OCI-LY1 (cell line): ENCODE results near the gene PDE3A.

Experiments
- EZH2 ChIP-seq: fragments of 200-600 bp; sonication (generic), shearing (Covaris generic); IDR thresholded peaks from 2 replicates; pipeline ENCODE4 v1.8.0; 2017; ENCODE audit warnings: borderline replicate concordance, mixed run types, mild to moderate bottlenecking, antibody characterized with exemption, low read length, moderate library complexity, mixed read lengths
- TF ChIP-seq, protein P1 (sequence below): fragments of 200-600 bp; sonication (generic), shearing (Covaris generic); IDR thresholded peaks from 2 replicates; pipeline ENCODE4 v1.5.1; 2017; ENCODE audit warnings: mild to moderate bottlenecking, antibody characterized with exemption, low read length, moderate library complexity, mixed read lengths

DNA sequence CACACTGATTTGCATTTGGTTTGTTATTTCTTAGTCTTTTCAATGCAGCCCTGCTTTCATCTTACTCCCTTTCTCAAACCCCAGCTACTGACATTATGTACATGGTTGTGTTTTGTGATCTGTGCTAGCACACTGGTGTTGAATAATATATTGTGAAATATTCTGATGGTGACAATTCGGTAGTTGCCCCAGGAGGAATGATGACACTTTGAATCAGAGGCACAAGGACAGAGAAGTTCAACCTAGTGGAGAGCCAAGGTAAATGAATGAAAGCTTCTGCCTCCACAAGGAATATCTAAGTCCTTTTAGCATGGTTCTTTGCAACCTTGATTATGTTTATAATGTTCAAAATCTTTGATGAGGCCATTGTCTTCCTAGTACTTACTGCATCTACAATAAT, 159.9 kb downstream of the PDE3A start:
- TF ChIP-seq, protein P1, sequence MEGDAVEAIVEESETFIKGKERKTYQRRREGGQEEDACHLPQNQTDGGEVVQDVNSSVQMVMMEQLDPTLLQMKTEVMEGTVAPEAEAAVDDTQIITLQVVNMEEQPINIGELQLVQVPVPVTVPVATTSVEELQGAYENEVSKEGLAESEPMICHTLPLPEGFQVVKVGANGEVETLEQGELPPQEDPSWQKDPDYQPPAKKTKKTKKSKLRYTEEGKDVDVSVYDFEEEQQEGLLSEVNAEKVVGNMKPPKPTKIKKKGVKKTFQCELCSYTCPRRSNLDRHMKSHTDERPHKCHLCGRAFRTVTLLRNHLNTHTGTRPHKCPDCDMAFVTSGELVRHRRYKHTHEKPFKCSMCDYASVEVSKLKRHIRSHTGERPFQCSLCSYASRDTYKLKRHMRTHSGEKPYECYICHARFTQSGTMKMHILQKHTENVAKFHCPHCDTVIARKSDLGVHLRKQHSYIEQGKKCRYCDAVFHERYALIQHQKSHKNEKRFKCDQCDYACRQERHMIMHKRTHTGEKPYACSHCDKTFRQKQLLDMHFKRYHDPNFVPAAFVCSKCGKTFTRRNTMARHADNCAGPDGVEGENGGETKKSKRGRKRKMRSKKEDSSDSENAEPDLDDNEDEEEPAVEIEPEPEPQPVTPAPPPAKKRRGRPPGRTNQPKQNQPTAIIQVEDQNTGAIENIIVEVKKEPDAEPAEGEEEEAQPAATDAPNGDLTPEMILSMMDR: no peak
- no peak for TF ChIP-seq EZH2
